ENCODE data around the gene STXBP6. TPM values are rescaled to one million over a fixed set of nuclear protein-coding genes. Genes with fewer than 3 reads are reported as not detected.
"Not testable (repeated sequence)": the region's sequence is repeated elsewhere in the genome, so short reads cannot be mapped to it uniquely, and the experiment has no call there.

STXBP6 gene
- total RNA-seq, 1 donor from 2014 or later: 13.9 TPM

DNA sequence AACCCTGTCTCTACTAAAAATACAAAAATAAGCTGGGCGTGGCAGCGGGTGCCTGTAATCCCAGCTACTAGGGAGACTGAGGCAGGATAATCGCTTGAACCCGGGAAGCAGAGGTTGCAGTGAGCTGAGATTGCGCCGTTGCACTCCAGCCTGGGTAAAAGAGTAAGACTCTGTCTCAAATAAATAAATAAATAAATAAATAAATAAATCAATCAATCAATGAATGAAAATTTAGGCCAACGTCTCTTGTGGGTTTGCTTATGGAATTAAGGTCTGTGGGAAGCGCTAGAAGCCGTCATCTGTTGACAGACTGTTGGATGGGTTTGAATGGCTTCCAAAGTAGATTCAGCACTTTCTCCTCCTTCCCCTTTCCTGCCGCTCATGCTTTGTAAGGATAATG, 246.5 kb downstream of the STXBP6 start:
- DNase-seq (ENCODE audit: low spot score); intact Hi-C loops (cut with DNase I): not testable (repeated sequence)

DNA sequence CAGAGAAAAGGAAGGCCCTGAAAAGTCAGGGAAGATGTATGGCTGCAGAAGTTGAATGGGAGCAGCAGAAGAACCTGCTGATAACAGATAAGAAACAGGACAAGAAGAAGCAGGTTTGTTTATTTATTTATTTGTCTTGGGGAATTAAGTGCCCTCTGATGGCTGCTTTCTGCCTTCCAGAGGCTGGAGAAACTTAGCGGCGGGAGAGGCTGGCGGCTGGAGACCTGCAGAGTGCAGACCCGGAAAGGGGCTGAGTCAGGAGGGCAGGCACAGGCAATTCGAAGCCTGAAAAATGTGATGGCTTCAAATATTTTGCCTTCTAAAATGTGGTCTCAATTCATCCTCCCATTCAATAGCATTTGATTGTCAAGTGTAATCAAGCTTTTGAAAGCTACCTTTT, 247.7 kb downstream of the STXBP6 start:
- intact Hi-C loops (cut with DNase I): no loop called here

DNA sequence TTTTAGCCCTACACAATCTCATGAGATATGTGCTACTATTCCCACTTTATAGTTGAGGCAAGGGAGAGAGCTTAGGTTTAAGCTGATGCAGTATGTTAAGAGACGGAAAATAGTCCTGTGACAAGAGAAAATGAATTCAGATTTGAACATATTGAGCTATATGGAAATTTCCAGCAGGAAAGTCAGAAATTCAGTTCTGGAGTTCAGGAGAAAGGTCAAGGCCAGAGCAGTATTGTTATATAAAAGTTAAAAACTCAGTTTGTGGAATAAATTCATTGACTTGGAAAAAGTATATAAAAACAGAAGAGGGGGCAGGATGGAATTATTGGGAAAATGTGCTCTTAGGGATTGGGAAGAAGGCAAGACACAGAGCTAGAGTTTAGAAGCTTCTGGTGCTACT, 248.9 kb downstream of the STXBP6 start:
- DNase-seq (ENCODE audit: low spot score): no peak
- intact Hi-C loops (cut with DNase I): no loop called here

More for the DNA sequence above, 247.7 kb downstream of the STXBP6 start:
- no peak for DNase-seq (ENCODE audit: low spot score)

DNA sequence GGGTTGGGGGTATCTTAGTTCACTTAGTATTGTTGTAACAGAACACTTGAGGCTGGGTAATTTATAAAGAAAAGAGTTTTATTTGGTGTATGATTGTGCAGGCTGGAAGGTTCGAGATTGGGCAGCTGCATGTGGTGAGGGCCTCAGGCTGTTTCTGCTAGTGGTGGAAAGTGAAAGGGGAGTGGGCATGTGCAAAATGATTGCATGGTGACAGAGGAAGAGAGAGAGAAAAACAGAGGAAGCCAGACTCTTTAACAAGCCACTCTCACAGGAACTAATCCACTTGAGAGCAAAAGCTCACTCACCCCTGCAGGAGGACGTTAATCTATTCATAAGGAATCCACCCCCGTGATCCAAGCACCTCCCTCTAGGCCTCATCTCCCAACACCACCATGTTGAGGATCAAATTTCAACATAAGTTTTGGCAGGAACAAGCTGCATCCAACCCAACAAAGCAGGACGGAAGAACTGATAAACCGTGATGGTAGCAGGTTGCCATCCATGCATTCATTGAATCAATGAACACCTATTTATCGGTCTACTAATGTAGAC, 251.0 kb downstream of the STXBP6 start:
- no peak for DNase-seq (ENCODE audit: low spot score)
- intact Hi-C loops (cut with DNase I): no loop called here

DNA sequence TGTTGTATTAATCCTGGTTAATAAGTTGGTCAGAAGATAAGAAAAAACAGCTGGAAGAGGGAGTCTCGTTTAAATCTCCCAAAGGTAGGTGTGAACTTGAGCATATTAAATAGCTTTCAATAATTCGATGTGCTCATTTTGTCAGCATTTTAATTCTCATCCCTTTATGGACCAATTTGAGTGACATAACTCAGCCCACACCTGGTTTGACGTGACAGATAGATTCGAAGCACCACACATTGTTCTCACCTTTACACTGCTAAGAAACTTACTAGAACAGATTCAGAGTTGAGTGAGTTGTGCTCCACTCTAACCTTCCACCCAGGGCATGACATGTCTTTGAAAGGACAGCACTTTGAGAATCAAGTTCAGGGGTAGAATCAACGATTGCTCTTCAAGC, 254.5 kb downstream of the STXBP6 start:
- DNase-seq (ENCODE audit: low spot score): no peak
- intact Hi-C loops (cut with DNase I): no loop called here

DNA sequence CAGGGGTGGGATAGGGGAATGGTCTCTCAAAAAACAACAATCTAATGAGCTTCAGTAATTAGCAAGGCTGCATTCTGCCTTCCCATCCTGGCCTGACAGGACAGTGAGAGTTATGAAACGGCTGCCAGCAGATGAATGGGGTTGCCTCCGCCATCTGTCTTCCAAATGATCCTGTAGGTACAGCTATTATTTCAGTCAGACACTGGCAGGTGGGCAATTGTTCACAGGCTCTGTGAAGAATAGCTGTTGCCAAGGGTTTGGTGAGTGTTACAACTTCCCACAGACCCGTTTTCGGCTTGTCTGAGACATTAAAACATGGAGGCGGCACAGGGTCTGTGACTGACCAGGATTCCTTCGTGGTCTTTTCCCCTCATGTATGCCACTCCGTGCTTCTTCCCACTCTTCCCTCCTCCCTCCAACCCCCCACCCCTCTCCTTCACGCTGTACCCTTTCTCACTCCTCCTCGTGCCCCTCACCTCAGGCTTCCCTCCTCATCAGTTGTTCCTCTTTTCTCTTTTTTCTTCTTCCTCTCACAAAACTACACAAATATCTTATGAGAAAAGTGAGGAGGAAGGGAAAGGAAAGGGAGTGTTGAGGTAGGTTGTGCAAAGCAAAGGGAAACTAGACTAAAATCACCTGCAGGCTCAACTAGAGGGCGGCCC, 255.2 kb downstream of the STXBP6 start:
- intact Hi-C loops (cut with DNase I): no loop called here

DNA sequence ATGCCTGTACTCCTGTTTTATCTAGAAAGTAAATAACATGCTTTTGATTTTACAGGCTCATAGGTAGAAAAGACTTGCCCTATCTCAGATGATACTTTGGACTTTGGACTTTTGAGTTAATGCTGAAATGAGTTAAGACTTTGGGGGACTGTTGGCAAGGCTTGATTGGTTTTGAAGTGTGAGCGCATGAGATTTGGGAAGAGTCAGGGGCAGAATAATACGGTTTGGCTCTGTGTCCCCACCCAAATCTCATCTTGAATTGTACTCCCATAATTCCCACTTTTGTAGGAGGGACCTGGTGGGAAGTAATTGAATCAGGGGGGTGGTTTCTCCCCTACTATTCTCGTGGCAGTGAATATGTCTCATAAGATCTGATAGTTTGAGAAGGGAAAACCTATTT, 259.8 kb downstream of the STXBP6 start:
- intact Hi-C loops (cut with DNase I): no loop called here
- no peak for DNase-seq (ENCODE audit: low spot score)

More for the DNA sequence above, 255.2 kb downstream of the STXBP6 start:
- no peak for DNase-seq (ENCODE audit: low spot score)

DNA sequence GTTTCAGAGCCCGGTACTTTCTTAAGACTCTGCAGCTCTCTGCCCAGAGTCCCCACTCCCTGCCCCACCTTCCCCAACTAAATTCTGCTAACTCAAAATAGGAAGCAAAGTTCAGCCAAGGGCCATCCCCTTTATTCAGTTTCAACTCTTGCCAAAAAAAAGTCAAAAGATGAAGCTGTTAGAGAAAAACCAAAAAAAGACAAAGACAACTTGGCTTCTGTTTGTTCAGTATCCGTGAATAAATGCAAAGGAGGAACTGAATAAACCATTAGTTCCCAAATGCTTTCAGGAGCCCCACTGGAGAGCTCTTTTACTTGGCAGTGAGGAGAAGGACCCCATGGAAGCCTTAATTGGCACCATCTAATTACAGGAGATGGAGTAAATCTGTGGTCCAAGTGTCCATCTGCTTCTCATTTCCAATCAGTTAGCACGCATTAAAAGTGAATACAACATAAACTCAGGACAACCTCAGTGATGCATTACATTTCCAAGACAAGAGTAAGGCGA, 260.5 kb downstream of the STXBP6 start:
- DNase-seq (ENCODE audit: low spot score): no peak
- intact Hi-C loops (cut with DNase I): no loop called here

DNA sequence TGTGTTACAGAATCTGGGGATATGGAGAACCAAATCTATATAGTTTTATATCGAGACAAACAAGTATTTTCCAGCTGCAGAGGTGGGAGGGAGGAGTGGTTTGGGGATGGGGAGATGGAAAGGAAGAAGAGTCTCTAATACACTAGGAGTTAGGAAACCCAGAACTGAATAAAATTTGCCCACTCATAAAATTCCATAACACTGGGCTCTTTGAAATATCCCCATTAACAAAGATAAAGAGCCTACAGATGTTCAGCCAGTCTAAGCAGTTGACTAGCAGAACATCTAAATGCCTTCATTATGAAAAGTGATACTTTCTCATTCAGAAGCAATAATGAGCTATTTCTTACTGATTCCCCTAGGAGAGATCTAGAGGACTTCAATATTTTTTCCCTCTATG, 264.2 kb downstream of the STXBP6 start:
- intact Hi-C loops (cut with DNase I): no loop called here

DNA sequence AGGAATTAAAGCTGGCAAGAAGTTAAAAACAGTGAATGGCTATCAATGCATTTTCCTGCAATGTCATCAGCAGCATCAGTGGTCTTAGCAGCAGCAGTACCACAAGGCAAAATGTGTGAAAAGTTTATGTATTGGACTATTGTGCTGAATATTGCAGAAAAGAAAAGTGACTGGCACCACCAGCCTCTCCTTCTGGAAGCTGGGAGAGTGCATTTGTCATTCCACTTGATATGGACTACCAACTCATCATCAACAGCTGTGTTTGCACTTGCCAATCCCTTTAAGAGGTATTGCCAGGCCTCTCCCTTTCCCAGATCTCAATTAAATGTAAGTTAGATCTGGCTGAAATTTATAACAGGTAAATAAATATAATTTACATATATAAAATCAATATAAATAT, 265.0 kb downstream of the STXBP6 start:
- intact Hi-C loops (cut with DNase I): no loop called here
- DNase-seq (ENCODE audit: low spot score): no peak

More for the DNA sequence above, 264.2 kb downstream of the STXBP6 start:
- no peak for DNase-seq (ENCODE audit: low spot score)

DNA sequence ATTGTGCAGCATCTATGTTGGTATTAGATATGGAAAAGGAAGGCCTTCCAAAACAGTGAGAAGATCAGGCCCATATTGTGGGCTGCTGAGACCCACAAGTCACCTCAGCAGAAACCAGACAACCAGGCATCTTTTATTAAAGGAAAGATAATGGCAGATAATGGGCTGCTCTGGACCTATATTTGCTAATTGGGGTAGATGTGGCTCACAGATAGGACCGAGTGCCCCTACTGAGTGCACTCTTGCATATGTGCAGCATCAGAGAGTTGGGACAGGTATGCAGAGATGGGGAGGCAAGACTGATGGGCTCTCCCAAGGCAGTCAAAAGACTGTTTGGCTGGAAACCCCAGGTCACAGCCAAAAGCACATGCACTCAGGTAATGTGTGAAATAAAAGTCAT, 266.2 kb downstream of the STXBP6 start:
- intact Hi-C loops (cut with DNase I): no loop called here
- no peak for DNase-seq (ENCODE audit: low spot score)

DNA sequence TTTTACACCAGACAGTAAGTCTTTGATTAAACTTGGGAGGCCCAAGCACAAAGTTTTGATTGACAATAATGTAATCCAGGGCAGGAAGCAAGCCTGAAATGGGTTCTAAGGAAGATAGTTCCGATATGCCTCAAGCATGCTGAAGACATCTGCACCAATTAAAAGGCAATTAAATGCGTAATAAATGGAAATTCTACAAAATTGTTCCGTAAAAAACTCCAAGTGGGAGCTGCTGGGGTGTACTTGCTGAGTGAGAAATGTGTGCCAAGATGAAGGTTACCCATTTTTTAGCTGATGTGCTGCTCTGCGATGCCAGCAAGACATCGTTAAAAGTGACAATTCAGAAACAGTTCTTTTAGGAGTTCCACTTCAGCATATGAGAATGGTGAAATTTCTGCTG, 269.7 kb downstream of the STXBP6 start:
- no peak for DNase-seq (ENCODE audit: low spot score)
- intact Hi-C loops (cut with DNase I): no loop called here

DNA sequence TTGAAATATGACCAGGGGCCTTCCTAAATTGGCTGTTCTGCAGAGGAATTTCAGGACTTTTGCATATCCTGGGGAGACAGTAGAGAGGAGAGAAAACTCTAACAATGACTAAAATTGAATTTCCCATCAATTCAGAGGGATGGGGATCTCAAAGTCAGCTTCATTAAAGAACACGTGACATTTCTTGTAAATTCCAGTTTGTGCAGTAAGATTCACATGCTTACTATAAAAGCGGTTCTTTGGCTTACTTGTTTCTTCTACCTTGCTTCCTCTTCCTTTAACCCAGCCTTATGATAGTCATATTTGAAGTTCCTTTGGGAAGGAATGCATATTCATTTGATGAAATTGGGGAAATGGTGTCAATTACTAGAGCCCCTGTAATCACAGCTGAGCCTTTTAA, 272.3 kb downstream of the STXBP6 start:
- DNase-seq (ENCODE audit: low spot score): no peak
- intact Hi-C loops (cut with DNase I): no loop called here

DNA sequence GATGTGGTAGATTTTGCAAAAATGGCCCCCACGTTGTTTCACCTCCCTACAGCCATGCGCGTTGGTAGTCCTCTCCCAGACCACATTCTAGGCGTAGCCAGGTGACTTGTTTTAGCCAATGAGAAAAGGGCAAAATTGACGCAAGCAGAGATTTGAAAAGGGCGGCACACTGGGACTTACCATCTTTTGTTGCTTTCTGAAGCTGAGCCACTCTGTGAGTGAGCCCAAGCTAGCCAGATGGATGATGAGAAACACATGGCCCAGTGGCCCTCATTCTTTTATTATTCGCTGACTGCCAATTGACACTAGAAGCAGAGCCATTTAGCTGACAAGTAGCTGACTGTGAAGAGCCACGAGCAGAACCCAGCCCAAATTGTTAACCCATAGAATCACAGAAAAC, 274.0 kb downstream of the STXBP6 start:
- no peak for DNase-seq (ENCODE audit: low spot score)
- intact Hi-C loops (cut with DNase I): no loop called here

DNA sequence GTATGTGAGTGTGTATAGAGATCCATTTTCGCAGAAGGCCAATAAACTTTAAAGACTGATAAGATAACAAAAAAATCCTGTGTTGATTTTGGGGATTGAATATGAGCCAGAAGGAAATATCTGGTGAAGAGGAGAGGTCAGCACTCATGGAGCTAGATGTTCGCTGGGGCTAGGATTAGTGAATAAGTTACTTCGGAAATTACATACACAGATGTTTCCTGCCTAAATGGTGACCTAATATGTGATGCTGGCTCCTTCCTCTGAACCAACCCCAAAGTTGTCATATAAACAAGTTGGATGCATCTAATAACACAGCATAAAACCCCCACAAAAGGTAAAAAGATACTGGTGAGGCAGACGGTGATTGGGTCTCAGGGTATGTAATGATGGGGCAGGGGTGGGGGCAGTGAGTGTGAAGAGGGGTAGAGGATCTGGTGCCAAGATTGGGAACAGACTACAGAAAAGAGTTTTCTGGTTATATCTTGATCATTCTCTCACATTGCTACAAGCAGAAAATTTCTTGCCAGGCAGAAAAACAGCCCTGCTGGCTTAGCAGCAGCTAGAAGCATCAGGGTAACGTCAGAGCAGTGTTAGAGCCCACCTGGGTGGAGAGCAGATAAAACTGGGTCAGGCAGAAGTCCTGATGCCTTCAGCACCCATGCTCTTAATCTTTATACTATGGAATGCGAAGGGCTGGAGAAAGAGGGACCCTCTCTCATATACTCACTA, 275.6 kb downstream of the STXBP6 start:
- no peak for DNase-seq (ENCODE audit: low spot score)

DNA sequence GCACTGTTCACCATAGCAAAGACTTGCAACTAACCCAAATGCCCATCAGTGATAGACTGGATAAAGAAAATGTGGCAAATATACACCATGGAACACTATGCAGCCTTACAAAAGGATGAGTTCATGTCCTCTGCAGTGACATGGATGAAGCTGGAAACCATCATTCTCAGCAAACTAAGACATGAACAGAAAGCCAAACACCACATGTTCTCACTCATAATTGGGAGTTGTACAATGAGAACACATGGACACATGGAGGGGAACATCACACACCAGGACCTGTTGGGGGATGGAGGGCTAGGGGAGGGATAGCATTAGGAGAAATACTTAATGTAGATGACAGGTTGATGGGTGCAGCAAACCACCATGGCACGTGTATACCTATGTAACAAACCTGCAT, 276.4 kb downstream of the STXBP6 start:
- DNase-seq (ENCODE audit: low spot score); intact Hi-C loops (cut with DNase I): not testable (repeated sequence)

More for the DNA sequence above, 275.6 kb downstream of the STXBP6 start:
- intact Hi-C loops (cut with DNase I): no loop called here

DNA sequence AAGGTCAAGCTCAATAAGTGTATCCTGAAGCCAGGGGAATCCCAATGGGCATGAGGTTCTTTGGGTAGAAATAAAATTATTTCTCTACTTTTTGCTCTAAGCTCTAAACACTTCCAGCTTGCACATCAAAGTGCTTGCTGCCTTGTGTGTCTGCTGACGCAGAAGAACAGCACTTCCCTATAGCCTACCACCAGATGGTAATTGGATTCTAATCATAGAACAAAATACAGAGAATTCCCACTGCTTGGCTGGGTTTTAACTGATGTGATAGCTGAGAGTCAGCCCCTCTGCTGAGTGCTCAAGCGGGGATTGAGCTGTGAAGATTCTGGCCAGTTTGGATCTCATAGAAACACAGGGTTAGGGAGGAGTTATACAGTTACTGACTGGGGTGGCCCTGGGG, 283.5 kb downstream of the STXBP6 start:
- intact Hi-C loops (cut with DNase I): no loop called here
- DNase-seq (ENCODE audit: low spot score): no peak

DNA sequence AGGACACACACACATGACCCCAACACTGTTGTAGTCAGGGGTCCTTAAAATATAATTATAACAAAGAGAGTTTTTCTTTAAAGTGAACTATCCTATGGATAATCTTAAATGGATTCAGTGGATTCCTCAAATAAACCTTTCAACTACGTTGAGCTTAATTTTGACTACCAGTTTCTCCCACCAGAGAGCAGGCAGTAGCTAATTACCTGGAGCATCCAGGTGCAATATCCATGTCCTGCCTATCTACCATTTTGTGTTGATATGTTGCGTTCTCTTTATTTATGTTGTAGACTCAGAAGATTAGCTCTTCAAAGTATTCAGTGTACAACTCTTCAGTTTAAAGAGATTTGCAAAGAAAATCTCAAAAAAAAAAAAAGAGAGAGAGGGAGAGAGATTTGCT, 288.8 kb downstream of the STXBP6 start:
- no peak for DNase-seq (ENCODE audit: low spot score)
- intact Hi-C loops (cut with DNase I): no loop called here
